NCI-H1105 treated with DMSO at 0.1 percent for 48 hours (cell line): Measurements from ENCODE around the gene RPL14.

ENCODE experiments used
- DNase-seq: peaks from one replicate; lab custom pipeline; 2025; lab: John Stamatoyannopoulos, UW

The RPL14 gene

GRCh38 chr3:40463579-40463978 lies 6.4 kb downstream of the RPL14 start:
- no peak for DNase-seq

GRCh38 chr3:40464339-40465110 lies 7.4 kb downstream of the RPL14 start:
- no peak for DNase-seq

GRCh38 chr3:40465111-40465407 lies 7.9 kb downstream of the RPL14 start:
- no peak for DNase-seq

GRCh38 chr3:40465456-40465855 lies 8.3 kb downstream of the RPL14 start:
- DNase-seq = no peak

GRCh38 chr3:40468018-40468417 lies 10.9 kb downstream of the RPL14 start:
- DNase-seq = no peak

- no peak for DNase-seq
These were observed 13.6 kb downstream of the RPL14 start for GRCh38 chr3:40470701-40471100.

GRCh38 chr3:40476478-40477470 lies 19.6 kb downstream of the RPL14 start, which contains the start of gene ZNF619:
Gene ZNF619, plus strand, starts transcription at chr3:40477122. Its CDS starts 858 bp downstream, at chr3:40477980.
- DNase-seq = peak; percentile 37

- no peak for DNase-seq
These were observed 20.5 kb downstream of the RPL14 start for GRCh38 chr3:40477666-40478065.

- DNase-seq = no peak
These were observed 30.0 kb downstream of the RPL14 start for GRCh38 chr3:40487172-40487571.

- no peak for DNase-seq
These were observed 33.8 kb downstream of the RPL14 start for GRCh38 chr3:40490916-40491315.

- no peak for DNase-seq
These were observed 37.6 kb downstream of the RPL14 start for GRCh38 chr3:40494698-40495097.

- no peak for DNase-seq
These were observed 40.1 kb downstream of the RPL14 start for GRCh38 chr3:40497288-40497687.

GRCh38 chr3:40499952-40500351 lies 42.8 kb downstream of the RPL14 start:
- no peak for DNase-seq

- no peak for DNase-seq
These were observed 44.9 kb downstream of the RPL14 start for GRCh38 chr3:40502034-40502433.

GRCh38 chr3:40504636-40505430 lies 47.7 kb downstream of the RPL14 start:
- no peak for DNase-seq

- DNase-seq = peak; percentile 84
These were observed 48.7 kb downstream of the RPL14 start, which contains the start of gene ZNF620 for GRCh38 chr3:40505599-40506462. Gene ZNF620, plus strand, starts transcription at chr3:40506039. Its CDS starts 314 bp downstream, at chr3:40506353.

- DNase-seq = no peak
These were observed 54.0 kb downstream of the RPL14 start for GRCh38 chr3:40511031-40511718.

- no peak for DNase-seq
These were observed 59.1 kb downstream of the RPL14 start for GRCh38 chr3:40516201-40516600.

GRCh38 chr3:40518067-40518466 lies 60.9 kb downstream of the RPL14 start:
- DNase-seq = no peak
